GM12874 (cell line): ENCODE data around the gene FA2H.

Experiments used
- TF ChIP-seq, protein P1 (sequence below): IDR thresholded peaks from 2 replicates; pipeline ENCODE4 v1.5.1; 2011; ENCODE audit warnings: low read depth, mild to moderate bottlenecking, control low read depth, low read length, moderate library complexity; ENCODE audit not compliant: insufficient read depth

FA2H gene

DNA sequence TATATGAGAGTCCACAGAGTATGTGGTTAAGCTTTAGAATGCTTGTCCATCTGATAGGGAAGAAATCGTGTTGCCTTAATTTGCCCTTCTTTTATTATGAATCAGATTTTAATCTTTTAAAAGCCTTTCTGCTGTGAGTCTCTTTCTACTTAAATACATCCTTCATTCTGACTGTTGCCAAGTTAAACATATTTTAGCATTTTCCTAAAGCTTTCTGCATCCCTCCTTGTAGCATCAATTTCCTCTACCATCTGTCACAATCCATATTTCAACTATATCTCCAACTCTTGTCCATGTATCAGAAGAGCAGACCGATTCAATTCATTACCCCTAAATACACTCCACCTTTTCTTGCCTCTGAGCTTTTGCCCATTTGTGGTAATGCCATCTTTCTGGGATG, 20.5 kb upstream of the FA2H start:
- TF ChIP-seq, protein P1, sequence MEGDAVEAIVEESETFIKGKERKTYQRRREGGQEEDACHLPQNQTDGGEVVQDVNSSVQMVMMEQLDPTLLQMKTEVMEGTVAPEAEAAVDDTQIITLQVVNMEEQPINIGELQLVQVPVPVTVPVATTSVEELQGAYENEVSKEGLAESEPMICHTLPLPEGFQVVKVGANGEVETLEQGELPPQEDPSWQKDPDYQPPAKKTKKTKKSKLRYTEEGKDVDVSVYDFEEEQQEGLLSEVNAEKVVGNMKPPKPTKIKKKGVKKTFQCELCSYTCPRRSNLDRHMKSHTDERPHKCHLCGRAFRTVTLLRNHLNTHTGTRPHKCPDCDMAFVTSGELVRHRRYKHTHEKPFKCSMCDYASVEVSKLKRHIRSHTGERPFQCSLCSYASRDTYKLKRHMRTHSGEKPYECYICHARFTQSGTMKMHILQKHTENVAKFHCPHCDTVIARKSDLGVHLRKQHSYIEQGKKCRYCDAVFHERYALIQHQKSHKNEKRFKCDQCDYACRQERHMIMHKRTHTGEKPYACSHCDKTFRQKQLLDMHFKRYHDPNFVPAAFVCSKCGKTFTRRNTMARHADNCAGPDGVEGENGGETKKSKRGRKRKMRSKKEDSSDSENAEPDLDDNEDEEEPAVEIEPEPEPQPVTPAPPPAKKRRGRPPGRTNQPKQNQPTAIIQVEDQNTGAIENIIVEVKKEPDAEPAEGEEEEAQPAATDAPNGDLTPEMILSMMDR = no peak

DNA sequence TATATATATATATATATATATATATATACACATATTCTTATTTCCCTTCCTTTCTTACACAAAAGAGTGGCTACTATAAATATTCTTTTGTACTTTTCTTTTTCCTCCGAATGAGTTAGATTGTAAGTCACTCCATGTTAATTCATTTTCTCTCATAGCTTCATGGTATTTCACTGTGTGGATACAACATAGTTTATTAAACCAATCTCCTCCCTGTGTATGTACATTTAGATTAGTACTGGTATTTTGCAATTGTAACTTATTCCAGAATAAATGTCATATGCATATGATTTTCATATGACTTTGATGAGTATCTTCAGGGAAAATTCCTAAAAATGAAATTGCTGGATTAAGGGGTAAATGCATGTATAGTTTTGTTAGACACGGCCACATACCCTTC, 20.0 kb upstream of the FA2H start:
- TF ChIP-seq, protein P1 = no peak

GRCh38 chr16:74793571-74793970, 19.0 kb upstream of the FA2H start:
- TF ChIP-seq, protein P1 = no peak

- TF ChIP-seq, protein P1 = no peak
Measured at GRCh38 chr16:74792225-74792624, 17.6 kb upstream of the FA2H start.

DNA sequence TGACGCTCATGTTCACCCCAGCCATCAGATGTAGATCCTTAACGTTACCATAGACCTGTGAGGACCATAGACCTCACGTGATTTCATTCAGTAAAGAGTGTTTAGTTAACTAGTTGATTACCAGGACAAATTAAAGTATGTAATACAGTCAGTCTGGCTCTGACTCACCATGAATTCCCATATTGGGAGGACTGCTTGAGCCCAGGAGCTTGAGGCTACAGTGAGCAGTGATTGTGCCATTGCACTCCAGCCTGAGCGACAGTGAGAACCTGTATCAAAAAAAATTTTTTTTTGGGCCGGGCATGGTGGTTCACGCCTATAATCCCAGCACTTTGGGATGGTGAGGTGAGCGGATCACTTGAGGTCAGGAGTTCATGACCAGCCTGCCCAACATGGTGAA, 13.5 kb upstream of the FA2H start:
- TF ChIP-seq, protein P1 = no peak

GRCh38 chr16:74785031-74785430, 10.4 kb upstream of the FA2H start:
- TF ChIP-seq, protein P1 = no peak

GRCh38 chr16:74778646-74779045, 4.0 kb upstream of the FA2H start:
- TF ChIP-seq, protein P1 = no peak

GRCh38 chr16:74776926-74777325, 2.3 kb upstream of the FA2H start:
- TF ChIP-seq, protein P1 = no peak
